ENCODE results near the gene IL16.

GRCh38 chr15:81275711-81276392 is 79.2 kb downstream of the IL16 start:
- TF ChIP-seq POLR2AphosphoS5 (IDR thresholded peaks at IDR 0.05; ENCODE audit: borderline replicate concordance, low read depth, low read length), result no peak
- no peak for TF ChIP-seq EZH2 (IDR thresholded peaks at IDR 0.05)
- no peak for TF ChIP-seq FOXP2 (optimal IDR thresholded peaks at IDR 0.05; ENCODE audit: control extremely low read depth, extremely low read length, insufficient read depth)

Data from SK-N-MC (cell line).